ENCODE data around the gene RAB40B.

The RAB40B gene

DNA sequence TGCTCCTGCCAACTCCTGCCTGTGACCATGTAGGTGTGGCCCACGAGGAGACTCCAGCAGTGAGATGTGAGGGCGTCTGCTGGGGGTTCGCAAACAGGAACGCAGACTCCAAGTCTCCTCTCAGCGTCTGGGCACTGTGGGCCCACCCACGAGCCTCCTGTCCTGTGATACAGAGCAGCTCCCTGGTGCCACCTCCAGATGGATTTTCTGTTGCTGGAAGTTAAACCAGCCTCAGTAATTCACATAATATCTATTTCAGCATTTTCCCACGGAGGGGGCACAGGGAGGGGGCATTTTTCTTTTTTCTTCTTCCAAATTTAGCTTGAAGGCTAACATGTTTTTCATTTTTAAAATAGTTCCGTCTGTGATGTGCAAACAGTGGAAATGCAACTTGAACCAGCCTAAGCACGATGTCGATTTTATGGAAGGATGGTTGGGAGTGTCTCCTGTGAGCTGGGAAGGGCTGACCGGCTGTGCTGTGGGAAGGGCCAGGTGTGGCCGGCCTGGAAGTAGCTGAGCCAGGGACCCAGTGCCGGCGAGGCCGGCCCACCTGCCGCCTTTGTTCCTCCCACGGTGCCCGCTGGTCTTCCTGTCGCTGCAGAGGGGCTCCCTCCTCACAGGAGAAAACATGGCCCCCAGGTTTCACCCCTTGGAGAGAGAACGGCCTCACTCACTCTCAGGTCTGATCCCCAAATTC lies 3.9 kb upstream of the RAB40B start:
- no peak overlapping the region for H3K4me3 ChIP-seq (ENCODE audit: low read depth, low read length)
- no peaks in the 10 kb centered on the region for H3K27me3 ChIP-seq (ENCODE audit: control insufficient read depth, insufficient read depth, low read length)
- no peaks in the 10 kb centered on the region for H3K9me3 ChIP-seq (ENCODE audit: control insufficient read depth, low read length)
- no peak overlapping the region for H2AFZ ChIP-seq
- no peak overlapping the region for H3K27ac ChIP-seq
- peaks cover under 1% of the 10 kb centered on the region for H3K79me2 ChIP-seq
- TF ChIP-seq, protein P1, sequence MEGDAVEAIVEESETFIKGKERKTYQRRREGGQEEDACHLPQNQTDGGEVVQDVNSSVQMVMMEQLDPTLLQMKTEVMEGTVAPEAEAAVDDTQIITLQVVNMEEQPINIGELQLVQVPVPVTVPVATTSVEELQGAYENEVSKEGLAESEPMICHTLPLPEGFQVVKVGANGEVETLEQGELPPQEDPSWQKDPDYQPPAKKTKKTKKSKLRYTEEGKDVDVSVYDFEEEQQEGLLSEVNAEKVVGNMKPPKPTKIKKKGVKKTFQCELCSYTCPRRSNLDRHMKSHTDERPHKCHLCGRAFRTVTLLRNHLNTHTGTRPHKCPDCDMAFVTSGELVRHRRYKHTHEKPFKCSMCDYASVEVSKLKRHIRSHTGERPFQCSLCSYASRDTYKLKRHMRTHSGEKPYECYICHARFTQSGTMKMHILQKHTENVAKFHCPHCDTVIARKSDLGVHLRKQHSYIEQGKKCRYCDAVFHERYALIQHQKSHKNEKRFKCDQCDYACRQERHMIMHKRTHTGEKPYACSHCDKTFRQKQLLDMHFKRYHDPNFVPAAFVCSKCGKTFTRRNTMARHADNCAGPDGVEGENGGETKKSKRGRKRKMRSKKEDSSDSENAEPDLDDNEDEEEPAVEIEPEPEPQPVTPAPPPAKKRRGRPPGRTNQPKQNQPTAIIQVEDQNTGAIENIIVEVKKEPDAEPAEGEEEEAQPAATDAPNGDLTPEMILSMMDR (IDR thresholded peaks at IDR 0.05): no peak
- H3K4me1 ChIP-seq: no peaks in the 10 kb centered on the region
- H3K4me2 ChIP-seq (ENCODE audit: low read length): no peak overlapping the region
- no peak overlapping the region for H3K9ac ChIP-seq
- no peaks in the 10 kb centered on the region for H3K36me3 ChIP-seq (ENCODE audit: control insufficient read depth, insufficient read depth, low read length)

DNA sequence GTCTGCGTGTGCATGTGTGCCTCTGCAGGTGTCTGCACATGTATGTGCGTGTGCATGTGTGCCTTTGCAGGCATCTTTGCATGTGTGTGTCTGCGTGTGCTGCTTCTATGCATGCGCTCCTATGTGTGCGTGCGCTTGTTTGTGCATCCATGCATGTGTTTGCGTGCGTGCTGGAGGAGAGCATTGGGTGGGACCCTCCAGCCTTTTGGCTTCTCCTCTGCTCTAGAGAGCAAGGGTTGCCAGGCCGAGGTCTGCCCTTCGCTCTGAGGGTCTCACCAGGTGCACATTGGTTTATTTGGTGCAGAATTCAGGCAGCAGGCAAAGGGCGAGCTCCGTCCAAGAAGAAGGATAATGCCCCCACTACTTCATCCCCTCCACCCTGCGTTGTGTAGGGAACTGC lies 1.1 kb upstream of the RAB40B start:
- Histone ChIP-seq H3K27me3 (ENCODE audit: control insufficient read depth, insufficient read depth, low read length) (no peaks in the 10 kb centered on the region), H3K79me2 (peaks cover 14% of the 10 kb centered on the region), H3K36me3 (ENCODE audit: control insufficient read depth, insufficient read depth, low read length) (no peaks in the 10 kb centered on the region), H3K9ac (no peak overlapping the region), H3K9me3 (ENCODE audit: control insufficient read depth, low read length) (no peaks in the 10 kb centered on the region), H2AFZ (no peak overlapping the region), H3K4me1 (no peaks in the 10 kb centered on the region), H3K27ac (no peak overlapping the region), H3K4me3 (ENCODE audit: low read depth, low read length) (no peak overlapping the region), H3K4me2 (ENCODE audit: low read length) (peak overlapping the region; percentile 96)
- TF ChIP-seq, protein P1 (IDR thresholded peaks at IDR 0.05): no peak

GRCh38 chr17:82698974-82699442 lies 510 bp upstream of the RAB40B start:
- no peaks in the 10 kb centered on the region for H3K4me1 ChIP-seq
- peak overlapping the region; percentile 62 for H3K4me3 ChIP-seq (ENCODE audit: low read depth, low read length)
- H3K79me2 ChIP-seq: peaks cover 16% of the 10 kb centered on the region
- H3K9me3 ChIP-seq (ENCODE audit: control insufficient read depth, low read length): no peaks in the 10 kb centered on the region
- TF ChIP-seq, protein P1 (IDR thresholded peaks at IDR 0.05): no peak
- H3K4me2 ChIP-seq (ENCODE audit: low read length): peak overlapping the region; percentile 96
- H3K36me3 ChIP-seq (ENCODE audit: control insufficient read depth, insufficient read depth, low read length): no peaks in the 10 kb centered on the region
- H3K27ac ChIP-seq: peak overlapping the region; percentile 42
- no peak overlapping the region for H3K9ac ChIP-seq
- H2AFZ ChIP-seq: peak overlapping the region; percentile 94
- no peaks in the 10 kb centered on the region for H3K27me3 ChIP-seq (ENCODE audit: control insufficient read depth, insufficient read depth, low read length)

GRCh38 chr17:82697808-82698064 lies 762 bp downstream of the RAB40B start:
- H3K27me3 ChIP-seq (ENCODE audit: control insufficient read depth, insufficient read depth, low read length): no peaks in the 10 kb centered on the region
- H3K36me3 ChIP-seq (ENCODE audit: control insufficient read depth, insufficient read depth, low read length): no peaks in the 10 kb centered on the region
- peaks cover 16% of the 10 kb centered on the region for H3K79me2 ChIP-seq
- H3K4me1 ChIP-seq: no peaks in the 10 kb centered on the region
- H3K4me3 ChIP-seq (ENCODE audit: low read depth, low read length): peak overlapping the region; percentile 47
- no peaks in the 10 kb centered on the region for H3K9me3 ChIP-seq (ENCODE audit: control insufficient read depth, low read length)
- no peak overlapping the region for H3K27ac ChIP-seq
- TF ChIP-seq, protein P1 (IDR thresholded peaks at IDR 0.05): no peak
- H3K9ac ChIP-seq: no peak overlapping the region
- H2AFZ ChIP-seq: peak overlapping the region; percentile 67
- peak overlapping the region; percentile 83 for H3K4me2 ChIP-seq (ENCODE audit: low read length)
